HG02610 (cell line): ENCODE data around the gene EML6.

Experiments
- ATAC-seq: cut with Tn5 transposase; IDR thresholded peaks from one replicate; pipeline ENCODE4 v1.9.1; 2021; ENCODE audit warnings: mild to moderate bottlenecking, moderate library complexity; ENCODE audit not compliant: unreplicated experiment

EML6 gene

GRCh38 chr2:54750040-54750439 lies 26.6 kb downstream of the EML6 start:
- no peak for ATAC-seq

GRCh38 chr2:54752439-54752838 lies 29.0 kb downstream of the EML6 start:
- no peak for ATAC-seq

DNA sequence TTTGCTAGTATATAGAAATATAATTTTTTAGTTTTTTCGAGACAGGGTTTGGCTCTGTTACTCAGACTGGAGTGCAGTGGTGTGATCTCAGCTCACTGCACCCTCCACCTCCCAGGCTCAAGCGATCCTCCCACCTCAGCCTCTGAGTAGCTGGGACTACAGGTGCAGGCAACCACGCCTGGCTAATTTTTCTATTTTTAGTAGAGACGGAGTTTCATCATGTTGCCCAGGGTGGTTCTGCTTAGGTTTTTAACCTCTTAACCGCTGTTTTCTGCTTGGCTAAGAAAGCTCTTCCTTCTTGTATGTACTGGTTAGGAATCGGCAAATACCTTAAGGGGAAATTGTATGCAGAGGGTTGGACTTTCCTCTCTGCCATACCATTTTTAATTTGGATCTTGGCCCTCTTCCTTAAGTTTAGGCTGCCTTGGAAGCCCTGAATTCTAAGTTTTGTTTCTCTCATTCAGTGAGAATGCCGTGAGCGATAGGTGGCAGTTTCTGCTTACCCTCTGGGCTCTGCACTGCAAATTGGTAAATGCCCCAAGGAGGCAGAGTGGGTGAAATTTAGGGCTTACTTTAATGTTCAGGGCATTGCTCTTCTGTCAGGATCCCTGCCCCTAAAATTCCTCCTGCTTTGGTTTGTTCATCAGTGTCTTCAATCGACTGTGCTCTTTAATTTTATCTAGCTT lies 32.3 kb downstream of the EML6 start:
- ATAC-seq, result peak; percentile 66

GRCh38 chr2:54757500-54757899 lies 34.0 kb downstream of the EML6 start:
- no peak for ATAC-seq

GRCh38 chr2:54758951-54759350 lies 35.5 kb downstream of the EML6 start:
- ATAC-seq, result no peak

GRCh38 chr2:54760310-54760709 lies 36.8 kb downstream of the EML6 start:
- no peak for ATAC-seq

- no peak for ATAC-seq
These were observed 40.3 kb downstream of the EML6 start for GRCh38 chr2:54763636-54764291.

- no peak for ATAC-seq
These were observed 44.5 kb downstream of the EML6 start for GRCh38 chr2:54767921-54768320.

- no peak for ATAC-seq
These were observed 45.4 kb downstream of the EML6 start for GRCh38 chr2:54768772-54769428.

DNA sequence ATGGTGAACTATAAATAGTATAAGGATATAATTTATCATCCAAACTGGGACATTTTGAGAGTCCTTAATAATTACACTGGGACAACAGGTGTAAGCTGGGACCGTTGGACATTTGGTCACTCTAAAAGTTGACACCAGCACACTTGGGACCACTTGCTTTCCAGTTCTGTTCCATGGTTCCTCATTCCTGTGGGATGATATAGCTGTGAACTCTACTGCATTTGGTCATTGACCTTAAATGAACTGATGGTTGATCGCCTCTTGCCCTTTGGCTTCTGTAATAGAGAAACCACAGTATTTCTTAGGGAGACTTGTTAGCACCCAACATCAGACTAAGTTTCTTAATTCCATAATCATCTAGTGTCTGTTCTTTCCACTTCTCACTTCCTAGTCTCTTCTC lies 46.7 kb downstream of the EML6 start:
- no peak for ATAC-seq

- ATAC-seq, result no peak
These were observed 47.2 kb downstream of the EML6 start for GRCh38 chr2:54770676-54771075.

DNA sequence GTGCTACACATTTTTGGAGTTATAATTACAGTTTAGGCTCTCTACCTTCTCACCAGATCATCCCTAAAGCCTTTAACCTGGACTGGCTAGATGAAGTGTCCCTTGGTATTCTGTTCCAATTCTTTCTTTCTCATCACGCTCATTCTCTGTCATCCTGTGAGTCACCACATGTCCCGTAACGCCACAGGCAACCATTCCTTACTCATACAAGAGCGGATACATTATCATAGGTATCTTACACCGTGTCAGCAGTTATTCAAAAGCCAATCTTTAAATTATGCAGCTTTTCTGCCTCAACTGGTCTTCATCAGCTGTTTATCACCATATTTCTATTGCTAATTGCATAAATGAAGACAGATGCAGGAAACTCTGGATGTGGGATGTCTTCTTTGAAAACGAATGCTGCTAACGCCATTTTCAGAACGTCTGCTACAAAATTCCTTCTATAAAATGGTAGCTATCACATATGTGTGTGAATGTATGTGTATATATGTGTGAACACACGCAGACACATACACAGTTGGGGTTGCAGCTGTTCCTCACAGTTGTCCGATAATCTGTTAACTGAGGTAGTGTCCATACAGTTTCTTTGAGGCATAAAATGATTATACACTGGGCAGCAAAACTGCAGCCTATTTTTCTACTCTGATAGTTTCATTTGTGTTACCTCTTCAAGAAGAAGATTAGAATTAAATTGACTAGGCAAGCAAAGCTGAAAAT lies 47.9 kb downstream of the EML6 start:
- ATAC-seq, result no peak

GRCh38 chr2:54772110-54772509 lies 48.6 kb downstream of the EML6 start:
- no peak for ATAC-seq

DNA sequence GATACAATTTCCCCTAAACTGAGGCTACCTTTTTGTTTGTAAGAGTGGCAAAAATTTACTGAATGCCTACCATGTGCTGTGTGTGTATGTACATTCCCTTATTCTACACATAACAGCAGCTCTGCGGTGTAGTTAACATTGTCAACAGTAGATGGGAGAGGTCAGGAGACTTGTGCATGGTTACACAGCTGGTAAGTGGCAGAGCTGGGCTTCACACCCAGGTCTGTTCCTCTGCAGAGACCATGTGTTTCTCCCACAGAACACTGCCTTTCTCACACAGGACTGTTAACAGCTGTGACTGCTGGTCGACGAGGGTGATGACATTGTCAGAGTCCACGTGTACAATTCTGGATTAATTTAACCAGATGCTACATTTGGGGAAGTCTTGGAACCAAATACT lies 49.1 kb downstream of the EML6 start:
- ATAC-seq, result no peak

DNA sequence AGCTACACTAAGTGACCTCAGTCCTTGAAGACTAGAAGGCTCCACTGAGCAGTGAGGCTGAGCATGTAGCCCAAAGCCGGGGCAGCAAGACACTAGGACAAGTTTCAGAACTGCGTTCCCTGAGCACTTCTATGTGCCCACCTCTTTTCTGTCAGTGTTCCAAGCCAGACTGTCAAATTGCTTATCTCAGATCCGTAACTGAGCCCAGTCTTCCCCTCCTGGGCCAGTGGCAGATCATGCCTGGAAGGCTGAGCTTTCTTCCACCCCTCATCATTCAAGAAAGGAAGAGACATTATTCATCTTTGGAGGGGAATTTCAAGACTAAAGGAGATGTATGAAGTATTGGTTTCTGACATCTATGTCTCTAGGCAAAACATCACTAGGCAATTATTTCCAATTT lies 49.8 kb downstream of the EML6 start:
- ATAC-seq, result no peak

GRCh38 chr2:54773838-54774237 lies 50.4 kb downstream of the EML6 start:
- ATAC-seq, result no peak

DNA sequence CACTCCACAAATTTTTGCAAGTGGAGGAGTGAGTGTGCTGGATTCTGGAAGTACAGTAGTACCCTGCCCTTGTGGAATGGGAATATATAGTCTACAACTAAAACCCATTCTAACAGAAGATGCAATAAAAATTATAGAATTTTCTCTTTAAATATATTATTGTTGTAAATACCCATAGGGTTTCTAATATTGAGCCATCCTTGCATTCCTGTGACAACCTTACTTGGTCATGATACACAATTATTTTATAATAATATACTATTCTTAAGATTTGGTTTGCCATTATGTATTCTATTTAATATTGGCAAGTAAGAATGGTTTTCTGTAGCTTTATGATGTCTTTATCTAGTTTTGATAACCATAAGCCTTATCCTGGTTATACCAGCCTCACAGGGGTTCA lies 52.2 kb downstream of the EML6 start:
- ATAC-seq, result no peak

- no peak for ATAC-seq
These were observed 53.0 kb downstream of the EML6 start for GRCh38 chr2:54776494-54776893.

DNA sequence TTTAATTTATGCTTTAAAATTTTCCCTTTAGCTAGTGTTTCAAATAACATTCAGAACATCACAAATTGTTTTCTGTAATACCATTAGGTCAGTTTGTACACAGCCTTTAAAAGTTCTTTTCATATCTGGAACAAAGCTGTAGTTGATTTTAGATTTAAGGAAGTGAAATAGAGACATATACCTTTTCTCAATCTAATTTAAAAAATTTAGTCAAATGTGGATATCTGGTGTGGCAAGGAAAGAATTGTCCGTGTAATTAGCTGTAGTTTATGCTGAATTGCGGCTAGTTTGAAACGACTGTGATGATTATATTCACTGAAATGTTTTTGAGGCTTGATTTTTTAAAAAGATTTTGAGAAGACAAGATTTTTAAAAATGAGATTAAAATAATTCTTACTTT lies 59.9 kb downstream of the EML6 start:
- ATAC-seq, result no peak

DNA sequence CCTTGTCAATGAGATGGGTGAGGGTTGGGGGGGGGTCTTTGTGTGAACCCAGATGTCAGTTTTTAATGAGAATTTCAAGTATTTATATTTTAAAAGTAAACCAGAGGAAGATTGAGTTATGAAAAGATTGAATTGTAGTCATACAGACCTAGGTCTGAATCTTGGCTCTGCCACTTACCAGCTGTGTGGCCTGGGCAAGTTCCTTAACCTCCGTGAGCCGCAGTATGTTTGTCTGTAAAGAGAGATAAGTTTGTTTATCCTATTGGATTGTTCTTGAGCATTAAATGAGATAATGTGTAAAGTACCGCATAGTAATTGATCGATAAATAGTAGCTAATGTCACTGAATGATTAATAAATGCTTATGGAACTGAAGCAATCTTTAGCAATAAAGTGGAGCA lies 63.8 kb downstream of the EML6 start:
- ATAC-seq, result no peak

- no peak for ATAC-seq
These were observed 64.4 kb downstream of the EML6 start for GRCh38 chr2:54787755-54788366.
